GM19025 (cell line): ENCODE data around the gene PTH2R.
"Not testable (repeated sequence)": the region's sequence is repeated elsewhere in the genome, so short reads cannot be mapped to it uniquely, and the experiment has no call there.

Experiments
- ATAC-seq: cut with Tn5 transposase; IDR thresholded peaks from one replicate; pipeline ENCODE4 v1.9.1; 2021; ENCODE audit warnings: mild to moderate bottlenecking, low read depth, moderate library complexity; ENCODE audit not compliant: unreplicated experiment

PTH2R gene

DNA sequence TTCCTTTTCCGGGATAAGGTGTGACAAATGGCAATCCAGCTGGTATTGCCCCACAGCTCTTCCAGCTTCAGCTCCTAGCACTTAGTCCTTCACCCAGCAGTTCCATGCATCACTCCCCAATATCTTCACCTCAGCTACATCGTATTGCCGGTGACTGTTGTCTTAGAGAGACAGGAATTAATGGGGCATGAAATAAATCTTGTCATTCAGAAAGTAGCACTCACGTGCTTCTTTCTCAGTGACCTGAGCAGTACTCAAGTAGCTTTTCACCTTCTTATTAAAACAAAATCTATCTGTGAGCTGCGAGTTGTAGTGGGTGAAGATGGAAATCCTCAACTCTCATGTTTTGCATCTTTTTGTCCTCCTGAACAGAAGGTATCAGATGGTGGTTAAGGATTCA, 72.8 kb downstream of the PTH2R start:
- no peak for ATAC-seq

DNA sequence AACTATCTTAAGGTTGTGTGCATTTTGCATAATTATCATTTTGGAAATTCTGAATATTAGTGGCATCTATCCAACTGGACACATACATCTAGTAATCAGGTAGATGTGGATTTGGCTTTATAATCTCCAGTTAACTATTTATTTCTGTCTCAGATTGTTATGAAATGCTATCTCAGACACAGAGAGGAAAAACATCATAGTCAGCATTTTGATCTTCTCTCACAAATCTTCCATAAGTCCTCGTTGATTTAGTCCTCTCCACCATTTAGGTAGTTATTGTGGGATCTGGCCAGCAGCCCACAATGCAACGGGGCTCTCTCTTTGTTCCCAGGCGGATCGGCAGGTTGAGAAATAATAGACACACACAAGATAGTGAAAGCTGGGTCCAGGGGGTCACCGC, 75.4 kb downstream of the PTH2R start:
- ATAC-seq, result not testable (repeated sequence)

DNA sequence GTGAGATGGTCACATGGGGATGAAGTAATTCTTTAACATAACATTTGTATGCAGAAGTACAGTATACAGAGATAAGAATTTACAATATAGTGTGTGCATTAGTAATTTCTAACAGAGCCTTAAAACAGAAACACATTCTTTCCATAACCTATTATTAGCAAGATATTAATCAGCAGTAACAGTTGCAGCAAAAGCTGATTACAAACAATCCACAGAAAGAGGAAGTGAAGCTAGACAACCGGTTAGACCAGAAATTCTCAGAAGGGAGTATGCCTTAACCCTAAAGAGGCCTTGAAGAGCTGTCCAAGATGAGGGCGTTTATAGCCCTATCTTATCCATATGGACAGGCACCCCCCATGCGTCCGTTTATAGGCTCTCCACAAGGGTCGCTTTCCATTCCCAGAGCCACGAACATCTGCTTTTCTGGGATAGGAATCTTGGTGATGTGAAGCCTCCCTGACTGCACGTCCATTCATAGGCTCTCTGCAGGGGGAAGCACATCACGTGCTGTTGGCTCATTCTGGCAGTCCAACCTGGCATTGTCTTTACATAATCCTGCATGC, 75.9 kb downstream of the PTH2R start:
- ATAC-seq, result not testable (repeated sequence)

- ATAC-seq, result no peak
These were observed 78.8 kb downstream of the PTH2R start for GRCh38 chr2:208485390-208485789.

DNA sequence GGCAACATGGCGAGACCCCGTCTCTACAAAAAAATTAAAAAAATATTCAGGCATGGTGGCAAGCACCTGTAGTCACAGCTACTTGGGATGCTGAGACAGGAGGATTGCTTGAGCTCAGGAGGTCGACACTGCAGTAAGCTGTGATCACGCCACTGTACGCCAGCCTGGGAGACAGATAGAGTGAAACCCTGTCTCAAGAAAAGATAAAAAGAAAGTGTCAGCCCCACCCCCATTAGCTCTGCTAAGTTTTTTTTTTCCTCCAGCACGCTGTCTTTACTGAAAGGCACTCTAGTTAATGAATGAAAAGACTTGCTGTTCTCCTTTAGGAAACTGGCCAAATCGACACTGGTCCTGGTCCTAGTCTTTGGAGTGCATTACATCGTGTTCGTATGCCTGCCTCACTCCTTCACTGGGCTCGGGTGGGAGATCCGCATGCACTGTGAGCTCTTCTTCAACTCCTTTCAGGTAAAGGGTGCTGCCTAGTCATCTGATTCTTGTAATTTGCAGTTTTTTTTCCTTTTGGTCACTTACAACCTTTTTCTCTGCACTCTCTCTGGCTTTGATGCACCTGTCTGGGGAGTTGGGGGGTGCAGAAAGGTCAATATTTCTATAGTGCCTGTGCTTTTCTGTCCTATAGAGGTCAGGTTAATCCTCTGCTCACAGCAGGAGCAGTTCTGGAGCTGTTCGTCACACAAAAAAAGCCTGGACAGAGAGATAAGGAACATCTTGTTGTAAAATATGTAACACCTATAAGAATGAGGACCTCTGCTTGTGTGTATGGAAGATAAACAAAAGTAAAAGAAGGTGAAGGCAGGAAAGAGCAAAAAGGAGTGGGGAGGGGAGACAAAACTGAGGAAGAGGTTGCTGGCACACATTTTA, 82.3 kb downstream of the PTH2R start:
- no peak for ATAC-seq

DNA sequence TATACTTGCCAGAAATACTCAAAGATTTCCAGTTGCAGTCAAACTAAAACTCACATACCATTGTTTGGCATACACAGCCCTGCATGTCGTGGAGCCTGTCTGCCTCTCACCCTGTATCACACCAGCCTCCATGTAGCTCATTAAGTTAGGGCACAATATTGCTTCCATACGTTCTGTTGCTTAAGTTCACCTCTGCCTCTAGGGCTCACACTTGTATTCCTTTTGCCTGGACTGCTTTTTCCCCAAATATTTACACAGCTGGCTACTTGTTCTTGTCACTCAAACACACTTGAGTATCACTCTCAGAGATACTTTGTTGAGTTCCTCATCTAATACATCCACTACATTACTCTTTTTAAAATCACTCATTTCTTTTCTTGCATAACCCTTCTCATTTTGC, 83.1 kb downstream of the PTH2R start:
- no peak for ATAC-seq

GRCh38 chr2:208490492-208490891, 83.9 kb downstream of the PTH2R start:
- ATAC-seq, result no peak

DNA sequence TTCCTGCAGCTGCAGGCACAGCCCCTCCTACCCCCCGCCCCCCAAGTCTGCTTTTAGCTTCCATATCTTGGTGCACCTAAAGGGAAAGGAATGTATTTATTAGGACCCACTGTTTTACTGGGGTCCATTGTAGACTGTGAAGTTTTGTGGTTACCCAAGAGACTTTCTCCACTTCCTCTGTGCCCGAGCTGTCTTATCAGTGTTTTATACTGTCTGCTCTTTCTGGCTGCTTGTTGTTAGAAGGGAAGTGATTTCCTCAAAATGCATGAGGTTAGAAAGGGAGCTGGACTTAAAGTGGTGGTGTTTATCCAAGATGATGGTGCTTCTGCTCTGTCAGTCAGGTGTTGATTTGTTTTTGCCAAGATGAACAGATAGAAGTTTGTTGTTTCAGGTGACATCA, 85.0 kb downstream of the PTH2R start:
- no peak for ATAC-seq

DNA sequence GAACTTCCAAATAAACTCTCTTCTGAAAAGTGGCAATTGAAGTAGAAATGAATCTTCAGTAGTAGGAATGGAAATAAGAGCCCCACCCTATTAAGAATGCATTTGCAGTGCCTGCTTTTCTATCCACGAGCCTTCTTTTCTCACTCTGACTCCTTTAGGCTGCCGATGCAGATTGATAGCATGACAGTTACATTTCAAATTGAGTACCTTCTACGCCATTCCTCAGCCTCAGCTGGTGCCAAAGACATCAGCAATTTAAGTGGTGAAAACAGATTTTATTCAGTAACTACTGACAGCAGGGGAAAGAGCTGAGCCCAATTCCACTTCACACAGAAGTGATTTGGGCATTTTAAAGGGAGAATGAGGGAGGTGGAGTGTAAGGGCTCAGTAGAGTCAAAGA, 85.5 kb downstream of the PTH2R start:
- no peak for ATAC-seq

DNA sequence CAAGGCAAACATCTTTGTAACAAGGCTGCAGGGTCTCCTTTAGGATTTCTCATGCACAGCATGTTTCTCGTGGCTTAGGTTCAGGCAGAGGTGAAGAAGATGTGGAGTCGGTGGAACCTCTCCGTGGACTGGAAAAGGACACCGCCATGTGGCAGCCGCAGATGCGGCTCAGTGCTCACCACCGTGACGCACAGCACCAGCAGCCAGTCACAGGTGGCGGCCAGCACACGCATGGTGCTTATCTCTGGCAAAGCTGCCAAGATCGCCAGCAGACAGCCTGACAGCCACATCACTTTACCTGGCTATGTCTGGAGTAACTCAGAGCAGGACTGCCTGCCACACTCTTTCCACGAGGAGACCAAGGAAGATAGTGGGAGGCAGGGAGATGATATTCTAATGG, 86.6 kb downstream of the PTH2R start:
- no peak for ATAC-seq

DNA sequence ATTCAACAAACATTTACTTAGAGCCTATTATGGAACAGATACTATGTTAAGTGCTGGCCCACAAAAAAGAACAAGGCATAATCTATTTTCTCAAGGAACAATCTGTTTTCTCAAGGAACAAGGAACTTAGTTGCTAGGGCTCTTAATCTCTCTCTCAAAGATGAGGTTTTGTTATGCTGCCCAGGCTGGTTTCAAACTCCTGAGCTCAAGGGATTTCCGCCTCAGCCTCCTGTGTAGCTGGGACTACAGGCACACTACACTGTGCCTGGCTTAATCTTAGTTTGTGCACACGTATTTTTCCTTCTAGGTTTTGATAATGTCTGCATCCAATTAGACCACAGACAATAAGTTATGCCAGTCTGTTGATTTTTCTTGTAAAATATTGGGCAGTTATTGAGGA, 89.5 kb downstream of the PTH2R start:
- ATAC-seq, result no peak

DNA sequence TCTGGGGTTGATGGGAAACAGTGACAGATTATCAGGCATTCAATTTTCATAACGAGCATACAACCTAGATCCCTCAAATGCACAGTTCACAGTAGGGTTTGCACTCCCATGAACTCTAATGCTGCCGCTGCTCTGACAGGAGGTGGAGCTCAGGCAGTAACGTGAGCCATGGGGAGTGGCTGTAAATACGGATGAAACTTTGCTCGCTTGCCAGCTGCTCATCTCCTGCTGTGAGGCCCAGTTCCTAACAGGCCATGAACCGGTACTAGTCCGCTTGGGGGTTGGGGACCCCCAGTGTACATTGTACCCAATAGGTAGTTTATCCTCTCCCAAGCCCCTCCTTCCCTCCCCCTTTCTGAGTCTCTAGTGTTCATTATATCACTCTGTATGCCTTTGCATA, 94.6 kb downstream of the PTH2R start:
- ATAC-seq, result no peak

- ATAC-seq, result no peak
These were observed 95.7 kb downstream of the PTH2R start for GRCh38 chr2:208502288-208502687.

DNA sequence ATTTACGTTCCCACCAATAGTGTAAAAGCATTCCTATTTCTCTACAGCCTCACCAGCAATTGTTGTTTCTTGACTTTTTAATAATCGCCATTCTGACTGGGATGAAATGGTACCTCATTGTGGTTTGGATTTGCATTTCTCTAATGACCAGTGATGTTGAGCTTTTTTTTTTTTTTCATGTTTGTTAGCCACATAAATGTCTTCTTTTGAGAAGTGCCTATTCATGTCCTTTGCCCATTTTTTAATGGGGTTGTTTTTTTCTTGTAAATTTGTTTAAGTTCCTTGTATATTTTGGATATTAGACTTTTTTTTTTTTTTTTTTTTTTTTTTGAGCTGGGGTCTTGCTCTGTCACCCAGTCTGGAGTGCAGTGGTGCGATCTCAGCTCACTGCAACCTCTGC, 98.8 kb downstream of the PTH2R start:
- not testable (repeated sequence) for ATAC-seq

- no peak for ATAC-seq
These were observed 103.0 kb downstream of the PTH2R start for GRCh38 chr2:208509586-208509985.

DNA sequence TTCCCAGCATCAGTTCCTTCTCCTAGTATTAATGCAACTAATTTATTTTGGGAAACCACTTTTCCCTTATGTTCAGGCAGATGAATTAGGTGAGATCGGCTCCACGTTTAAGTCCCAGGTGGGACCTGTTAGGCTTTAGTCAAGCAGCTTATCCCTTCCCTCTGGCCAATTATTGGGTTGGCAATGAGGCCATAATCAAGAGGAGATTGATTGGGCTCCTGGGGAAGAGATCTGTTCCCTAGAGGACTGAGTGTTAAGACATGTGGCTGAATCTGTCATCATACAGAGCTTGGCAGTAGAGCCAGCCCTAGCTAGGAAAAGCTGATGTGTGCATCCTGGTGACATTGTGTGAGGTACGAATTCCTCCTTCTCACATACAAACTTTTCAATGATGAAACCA, 104.4 kb downstream of the PTH2R start:
- no peak for ATAC-seq

- ATAC-seq, result no peak
These were observed 105.0 kb downstream of the PTH2R start for GRCh38 chr2:208511573-208511972.

DNA sequence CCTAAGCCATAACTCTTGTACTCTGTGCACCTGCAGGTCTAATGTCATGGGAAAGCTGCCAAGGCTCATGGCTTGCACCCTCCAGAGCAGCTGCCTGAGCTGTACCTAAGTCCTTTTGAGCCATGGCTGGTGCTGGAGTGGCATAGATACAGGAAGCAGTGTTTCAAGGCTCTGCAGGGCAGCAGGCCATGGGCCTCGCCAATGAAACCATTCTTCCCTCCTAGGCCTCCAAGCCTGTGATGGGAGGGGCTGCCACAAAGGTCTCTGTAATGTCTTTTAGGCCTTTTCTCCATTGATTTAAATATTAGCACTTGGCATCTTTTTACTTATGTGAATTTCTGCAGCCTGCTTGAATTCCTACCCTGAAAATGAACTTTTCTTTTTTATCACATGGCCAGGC, 108.5 kb downstream of the PTH2R start:
- no peak for ATAC-seq

DNA sequence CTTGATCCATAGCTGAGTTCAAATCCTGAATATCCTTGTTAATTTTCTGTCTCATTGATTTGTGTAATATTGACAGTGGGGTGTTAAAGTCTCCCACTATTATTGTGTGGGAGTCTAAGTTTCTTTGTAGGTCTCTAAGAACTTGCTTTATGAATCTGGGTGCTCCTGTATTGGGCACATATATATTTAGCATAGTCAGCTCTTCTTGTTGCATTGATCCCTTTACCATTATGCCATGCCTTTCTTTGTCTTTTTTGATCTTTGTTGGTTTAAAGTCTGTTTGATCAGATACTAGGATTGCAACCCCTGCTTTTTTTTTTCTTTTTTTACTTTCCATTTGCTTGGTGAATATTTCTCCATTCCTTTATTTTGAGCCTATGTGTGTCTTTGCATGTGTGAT, 116.5 kb downstream of the PTH2R start:
- ATAC-seq, result not testable (repeated sequence)

- not testable (repeated sequence) for ATAC-seq
These were observed 118.6 kb downstream of the PTH2R start for GRCh38 chr2:208525165-208525564.

DNA sequence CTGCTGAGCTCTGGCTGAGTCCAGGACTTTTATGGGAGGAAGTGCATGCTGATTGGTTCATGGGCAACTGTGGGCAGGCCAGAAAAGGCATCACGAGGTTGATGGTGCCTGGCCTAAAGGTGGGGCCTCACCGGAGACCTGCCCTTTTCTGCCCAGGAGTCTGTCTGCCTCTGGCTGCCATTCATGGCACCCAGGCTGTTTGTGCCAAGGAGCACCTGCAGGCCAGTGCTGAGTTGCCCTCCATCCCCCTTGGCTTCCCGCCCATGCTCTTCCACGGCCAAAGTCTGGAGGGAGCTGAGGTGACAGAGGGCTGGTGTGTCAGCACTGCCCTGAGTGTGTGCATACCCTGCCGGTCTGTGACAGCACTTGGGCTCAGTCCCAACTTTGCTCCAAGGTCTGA, 123.2 kb downstream of the PTH2R start:
- ATAC-seq, result no peak

DNA sequence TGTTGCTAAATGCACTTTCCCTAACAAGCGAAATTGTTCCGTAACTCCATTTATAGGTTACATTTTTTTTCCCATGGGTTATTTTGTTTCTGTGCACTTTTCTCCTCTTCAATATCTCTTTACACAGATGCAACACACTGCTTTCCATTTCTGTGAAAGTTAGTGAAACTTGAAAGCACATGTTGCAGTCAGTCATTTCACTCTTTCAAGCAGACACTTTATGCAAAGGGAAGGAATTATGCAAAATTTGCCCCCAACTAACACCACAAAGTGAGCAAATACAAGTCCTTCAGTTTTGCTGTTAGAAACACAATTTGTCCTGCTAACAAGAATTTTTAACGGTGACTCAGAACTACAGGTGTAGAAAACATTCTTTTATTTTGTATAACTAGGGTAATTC, 124.8 kb downstream of the PTH2R start:
- ATAC-seq, result no peak
